K562 (cell line): Measurements from ENCODE around the gene TDRD12. TPM values are rescaled to one million over a fixed set of nuclear protein-coding genes. Genes with fewer than 3 reads are reported as not detected.

Source experiments
- ARID1B ChIP-seq: fragments of 450-650 bp; IDR thresholded peaks from 2 replicates; pipeline ENCODE4 v1.6.1; 2016; ENCODE audit warnings: antibody characterized with exemption, mild to moderate bottlenecking, inconsistent platforms
- EGR1 ChIP-seq: fragments of 450-650 bp; conservative IDR thresholded peaks from 2 replicates; pipeline ENCODE4 v1.6.1; 2017; ENCODE audit warnings: mild to moderate bottlenecking
- FOXA1 ChIP-seq: fragments of 450-650 bp; IDR thresholded peaks from 2 replicates; pipeline ENCODE4 v1.6.1; 2016; ENCODE audit warnings: mild to moderate bottlenecking, borderline replicate concordance
- FOXM1 ChIP-seq, 2 experiments: fragments of 450-650 bp in 1 of 2; sonication (generic) in 1 of 2; formaldehyde crosslinking in 1 of 2; IDR thresholded peaks; 2 replicates each; pipeline versions ENCODE4 v1.6.1 to v1.9.0; 2017 to 2022; ENCODE audit warnings: low read depth in 2 of 2, mild to moderate bottlenecking in 2 of 2, missing genetic modification reagents in 1 of 2, moderate library complexity in 1 of 2
- HMBOX1 ChIP-seq: sonication (generic); IDR thresholded peaks from 2 replicates; pipeline ENCODE4 v1.6.1; 2016
- KDM4B ChIP-seq, 2 experiments: fragments of 450-650 bp in 1 of 2; sonication (generic) in 1 of 2; IDR thresholded peaks; 2 replicates each; pipeline ENCODE4 v1.6.1; 2016 to 2017; ENCODE audit warnings: borderline replicate concordance in 2 of 2, antibody characterized with exemption in 1 of 2, low read depth in 1 of 2, mild to moderate bottlenecking in 1 of 2
- KLF1 ChIP-seq: fragments of 450-650 bp; IDR thresholded peaks from 2 replicates; pipeline ENCODE4 v1.6.1; 2016; ENCODE audit warnings: missing genetic modification characterization, missing compliant biosample characterization
- MLLT1 ChIP-seq, 2 experiments: fragments of 450-650 bp; IDR thresholded peaks; 2 replicates each; pipeline ENCODE4 v1.6.1; 2016
- NFIX ChIP-seq: fragments of 250-450 bp; sonication (Bioruptor Pico); IDR thresholded peaks from 2 replicates; pipeline ENCODE4 v1.4.0; 2020; ENCODE audit warnings: low read depth, mild to moderate bottlenecking, moderate library complexity
- PKNOX1 ChIP-seq: fragments of 450-650 bp; IDR thresholded peaks from 2 replicates; pipeline ENCODE4 v1.6.1; 2016
- PRDM10 ChIP-seq: fragments of 450-650 bp; IDR thresholded peaks from 2 replicates; pipeline ENCODE4 v1.6.1; 2018; ENCODE audit not compliant: partially characterized antibody
- SAFB ChIP-seq: fragments of 200-400 bp; formaldehyde crosslinking; IDR thresholded peaks from 2 replicates; pipeline ENCODE4 v1.6.1; 2017; ENCODE audit warnings: low read depth, low read length, borderline replicate concordance
- SMARCA4 ChIP-seq: fragments of 450-650 bp; IDR thresholded peaks from 2 replicates; pipeline ENCODE4 v1.6.1; 2016
- SREBF2 ChIP-seq: sonication (generic); formaldehyde crosslinking; IDR thresholded peaks from 2 replicates; pipeline ENCODE4 v1.4.0; 2020; ENCODE audit warnings: mild to moderate bottlenecking, missing genetic modification reagents
- TARDBP ChIP-seq: fragments of 450-650 bp; IDR thresholded peaks from 2 replicates; pipeline ENCODE4 v1.6.1; 2016
- TCF7 ChIP-seq: sonication (generic); IDR thresholded peaks from 2 replicates; pipeline ENCODE4 v1.6.1; 2016; ENCODE audit warnings: antibody characterized with exemption, borderline replicate concordance
- ZC3H8 ChIP-seq: fragments of 450-650 bp; IDR thresholded peaks from 2 replicates; pipeline ENCODE4 v1.6.1; 2017
- ZFX ChIP-seq: sonication (generic); formaldehyde crosslinking; IDR thresholded peaks from 2 replicates; pipeline ENCODE4 v1.8.0; 2022; ENCODE audit warnings: mild to moderate bottlenecking, missing genetic modification reagents, moderate library complexity
- ZNF217 ChIP-seq: sonication (generic); formaldehyde crosslinking; IDR thresholded peaks from 2 replicates; pipeline ENCODE4 v1.8.0; 2022; ENCODE audit warnings: mild to moderate bottlenecking, missing genetic modification reagents
- ZNF263 ChIP-seq: sonication (generic); formaldehyde crosslinking; IDR thresholded peaks from 2 replicates; pipeline ENCODE4 v1.8.0; 2022; ENCODE audit warnings: mild to moderate bottlenecking, missing genetic modification reagents, borderline replicate concordance
- ZNF668 ChIP-seq: fragments of 250-450 bp; sonication (Bioruptor Pico); IDR thresholded peaks from 2 replicates; pipeline ENCODE4 v1.8.0; 2022; ENCODE audit warnings: mild to moderate bottlenecking, inconsistent platforms
- ZNF699 ChIP-seq: fragments of 250-450 bp; sonication (Bioruptor Pico); IDR thresholded peaks from 2 replicates; pipeline ENCODE4 v1.8.0; 2021; ENCODE audit warnings: mild to moderate bottlenecking, moderate library complexity; ENCODE audit not compliant: insufficient replicate concordance
- ZNF79 ChIP-seq: fragments of 250-450 bp; sonication (Bioruptor Pico); IDR thresholded peaks from 2 replicates; pipeline ENCODE4 v1.4.0; 2020; ENCODE audit warnings: low read depth, mild to moderate bottlenecking, moderate library complexity
- polyA plus RNA-seq, 8 experiments: library from polyadenylated mRNA; depleted of rRNA in 4 of 8; stranded (reverse) in 5 of 8; unstranded in 3 of 8; fragments of >200 nt; fragmentation: Nextera tagmentation in 2 of 8; fragmentation: Illumina TruSeq in 1 of 8; extraction: Ambion mirVana in 2 of 8; extraction: Trizol in 1 of 8; gene quantifications; 2 replicates each; pipeline versions ENCODE4 v1.2.1 to v1.2.3, GENCODE V29; 2011 to 2014; ENCODE audit warnings: inconsistent platforms in 1 of 8, missing spikeins in 1 of 8
- total RNA-seq, 7 experiments: library from RNA; depleted of rRNA in 6 of 7; stranded (reverse); fragments of >200 nt in 6 of 7; fragmentation: Illumina TruSeq in 2 of 7; extraction: Trizol in 2 of 7; gene quantifications; 2 replicates each; pipeline versions ENCODE4 v1.2.1 to v1.2.3, GENCODE V29; 2011 to 2021; ENCODE audit warnings: low replicate concordance in 1 of 7

Gene TDRD12
- total and polyA plus RNA-seq, 9 of the 15 experiments (the other 6 are each of a cell fraction or from before 2014, with no cell fraction given) = 0.03 TPM; not detected in 8

GRCh38 chr19:32687681-32688080 lies 31.9 kb upstream of the TDRD12 start (continued):
- TF ChIP-seq KDM4B (IDR thresholded peaks at IDR 0.05; ENCODE audit: borderline replicate concordance in 2 of 2, low read depth in 1 of 2) (no peak), SREBF2 (CRISPR knock-in tag) (no peak), ZNF263 (CRISPR knock-in tag) (peak; percentile 64; the same call in 1 of the 2 replicates), HMBOX1 (no peak), ZNF79 (CRISPR knock-in tag) (no peak), SAFB (no peak), ZNF668 (CRISPR knock-in tag) (no peak), FOXM1 (IDR thresholded peaks at IDR 0.05; ENCODE audit: low read depth) (peak; percentile 26; the same call in 1 of the 2 replicates), FOXM1 (CRISPR knock-in tag; IDR thresholded peaks at IDR 0.05; ENCODE audit: low read depth) (no peak), NFIX (CRISPR knock-in tag) (no peak), ZFX (CRISPR knock-in tag) (peak; percentile 48), FOXA1 (no peak), ZC3H8 (no peak), KLF1 (tag) (no peak), ZNF699 (CRISPR knock-in tag) (no peak), TCF7 (no peak), ZNF217 (CRISPR knock-in tag) (no peak), PKNOX1 (no peak), TARDBP (no peak), MLLT1 (IDR thresholded peaks at IDR 0.05) (no peak), EGR1 (peak; percentile 43; the same call in 1 of the 2 replicates), ARID1B (peak; percentile 85), SMARCA4 (peak; percentile 66), PRDM10 (peak; percentile 94)
